Activated CD4-positive, alpha-beta T cell treated with anti-CD3 and anti-CD28 coated beads, Interleukin-2, amount 10 ng/mL, durations not matched to agents 24 days and 14 days (primary cell): Measurements from ENCODE around the gene BBS1. TPM values are rescaled to one million over a fixed set of nuclear protein-coding genes. Genes with fewer than 3 reads are reported as not detected.
"Not testable (repeated sequence)": the region's sequence is repeated elsewhere in the genome, so short reads cannot be mapped to it uniquely, and the experiment has no call there.

Experiments used
- DNase-seq: peaks from one replicate; pipeline ENCODE4 v3.0.0; 2022
- H3K27ac Mint-ChIP-seq: one replicate; pipeline ENCODE4 v1.8.0; 2022; ENCODE audit warnings: mild to moderate bottlenecking, mixed read lengths
- H3K27me3 Mint-ChIP-seq: one replicate; pipeline ENCODE4 v1.8.0; 2022; ENCODE audit warnings: mixed read lengths
- H3K36me3 Mint-ChIP-seq: one replicate; pipeline ENCODE4 v1.8.0; 2022; ENCODE audit warnings: low read depth, mild to moderate bottlenecking, mixed read lengths
- H3K4me1 Mint-ChIP-seq: one replicate; pipeline ENCODE4 v1.8.0; 2021; ENCODE audit warnings: mixed read lengths
- H3K4me3 Mint-ChIP-seq: one replicate; pipeline ENCODE4 v1.8.0; 2022; ENCODE audit warnings: mild to moderate bottlenecking, moderate library complexity, mixed read lengths
- H3K9me3 Mint-ChIP-seq: one replicate; pipeline ENCODE4 v1.8.0; 2021; ENCODE audit warnings: mixed read lengths
- intact Hi-C: fragments of 100-400 bp; cut with micrococcal nuclease; formaldehyde crosslinking; loops from one replicate; pipeline ENCODE4 v1.15.1; 2023
- total RNA-seq: library from RNA; stranded (reverse); gene quantifications from 2 replicates; pipeline ENCODE4 v1.2.3, GENCODE V29; 2022

BBS1 gene
- total RNA-seq, 1 donor from 2014 or later, result 17.6 TPM

- Mint-ChIP-seq H3K36me3 (peaks cover 22% of the 10 kb centered on the region), H3K27me3 (peaks cover 11% of the 10 kb centered on the region), H3K4me3 (peak overlapping the region; percentile 89), H3K27ac (peak overlapping the region; percentile 80), H3K4me1 (peaks cover 17% of the 10 kb centered on the region)
- DNase-seq, H3K9me3 Mint-ChIP-seq, intact Hi-C loops: not testable (repeated sequence)
Observed at GRCh38 chr11:66544952-66545351, 34.5 kb downstream of the BBS1 start.

DNA sequence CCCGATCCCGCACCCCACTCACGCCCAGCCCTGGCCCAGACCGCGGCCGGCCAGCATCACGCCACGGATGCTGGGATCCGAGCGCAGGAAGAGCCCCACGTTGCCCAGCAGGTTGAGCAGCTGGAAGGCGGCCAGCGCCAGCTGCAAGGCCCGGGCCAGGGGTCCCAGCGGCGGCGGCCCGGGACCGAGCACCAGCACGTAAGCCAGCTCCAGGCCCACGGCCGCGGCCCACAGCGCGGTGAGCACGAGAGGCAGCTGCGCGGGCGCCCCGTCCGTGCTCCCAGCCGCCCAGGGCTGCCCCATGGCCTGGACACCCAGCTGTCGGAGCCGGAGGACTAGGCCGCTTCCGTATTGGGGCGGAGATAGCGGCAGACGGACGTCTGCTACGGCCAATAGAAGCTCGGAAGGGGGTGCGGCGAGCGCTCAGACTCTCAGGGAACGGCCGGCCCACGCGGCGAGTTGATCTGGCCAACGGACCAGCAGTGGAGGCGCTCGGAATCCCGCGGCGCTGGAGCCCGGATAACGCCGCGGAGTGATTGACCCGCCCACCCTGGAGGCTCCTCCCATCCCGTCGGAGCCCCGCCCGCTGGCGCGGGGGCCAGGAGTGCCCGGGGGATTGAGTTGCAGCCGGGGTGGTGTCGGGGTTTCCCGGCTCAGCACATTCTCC lies 35.4 kb downstream of the BBS1 start, which contains the start of gene ZDHHC24:
Gene ZDHHC24, minus strand, starts transcription at position 348 of the 667 bp plus-strand sequence. Its CDS starts 45 bp downstream, at position 303.
- intact Hi-C loops, result loop anchor here (1.0 to 2.0 kb wide), 4 partner anchors 36 to 132 kb away; partner anchors contain the start of genes BBS1, CCDC87, CCS and DPP3
- H3K36me3 Mint-ChIP-seq, result peaks cover 20% of the 10 kb centered on the region
- peak; percentile 97 for DNase-seq
- H3K4me3 Mint-ChIP-seq, result peak within 1 kb of the TSS; percentile 89
- peaks cover 13% of the 10 kb centered on the region for H3K27me3 Mint-ChIP-seq
- H3K27ac Mint-ChIP-seq, result peak within 1 kb of the TSS; percentile 80
- H3K9me3 Mint-ChIP-seq, result no peaks in the 10 kb centered on the region
- H3K4me1 Mint-ChIP-seq, result peaks cover 17% of the 10 kb centered on the region

DNA sequence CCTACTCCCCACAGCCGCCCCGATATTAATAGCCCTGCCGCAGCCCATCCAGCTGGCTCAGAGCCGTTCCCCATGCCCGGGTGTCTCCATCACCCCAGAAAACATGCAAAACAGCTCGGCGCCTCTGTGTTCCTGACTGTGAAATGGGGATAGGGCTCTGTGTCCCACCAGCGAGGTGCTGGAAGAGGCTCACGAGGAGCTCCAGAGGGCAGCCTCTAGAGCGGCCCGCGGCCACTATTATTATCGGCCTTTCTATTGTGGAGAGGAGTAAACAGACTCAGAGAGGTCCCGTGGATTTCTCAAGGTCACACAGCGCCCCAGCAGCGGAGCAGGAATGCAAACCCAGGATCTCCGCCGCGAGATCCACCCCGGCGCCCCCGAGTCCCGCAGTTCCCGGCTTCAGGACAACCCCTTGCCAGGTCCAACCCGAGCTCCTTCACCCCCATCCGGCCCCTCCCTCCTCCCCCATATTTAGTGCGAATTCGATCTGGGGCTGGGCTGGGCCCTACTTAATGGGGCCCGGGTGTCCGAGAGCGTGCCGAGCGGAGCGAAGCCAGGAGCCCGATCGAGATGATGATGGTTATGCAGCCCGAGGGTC lies 36.0 kb downstream of the BBS1 start, which contains the start of gene ACTN3:
Gene ACTN3, plus strand, starts transcription at position 536 of the 598 bp plus-strand sequence. Its CDS starts 35 bp downstream, at position 571.
- Mint-ChIP-seq H3K27ac (peak within 1 kb of the TSS; percentile 79), H3K27me3 (peaks cover 13% of the 10 kb centered on the region), H3K4me1 (peaks cover 17% of the 10 kb centered on the region)

DNA sequence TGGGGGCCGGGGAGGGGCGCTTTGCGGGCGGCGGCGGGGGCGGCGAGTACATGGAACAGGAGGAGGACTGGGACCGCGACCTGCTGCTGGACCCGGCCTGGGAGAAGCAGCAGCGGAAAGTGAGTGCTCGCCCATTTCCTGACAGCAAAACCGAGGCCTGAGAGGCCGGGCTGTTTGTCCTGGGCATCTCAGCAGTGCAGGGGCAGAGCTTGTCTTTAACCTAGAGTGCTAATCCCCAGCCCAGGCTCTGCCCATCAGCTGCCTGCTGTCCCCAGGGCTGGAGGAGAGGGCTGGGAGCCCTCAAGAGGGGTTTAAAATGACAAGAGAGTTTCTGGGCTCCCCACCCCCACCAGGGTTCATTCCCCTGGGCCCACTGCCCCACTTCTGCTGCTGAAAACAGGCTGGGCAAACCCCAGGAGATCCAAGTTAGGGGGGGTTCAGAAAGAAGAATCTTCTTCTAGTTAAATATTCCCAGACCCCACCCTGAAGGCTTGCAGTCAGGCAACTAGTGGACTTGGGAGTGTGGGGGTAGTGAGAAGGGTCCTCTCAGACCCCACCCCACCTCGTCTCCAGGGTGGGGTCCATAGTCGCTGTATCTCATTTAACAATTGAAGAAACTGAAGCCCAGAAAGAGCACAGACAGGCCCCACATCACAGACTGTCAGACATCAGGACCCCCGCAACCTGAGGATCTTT lies 36.7 kb downstream of the BBS1 start:
- intact Hi-C loops, result loop anchor here (1.0 to 2.0 kb wide), 4 partner anchors 37 to 131 kb away; partner anchors contain the start of genes BBS1, CCDC87, CCS and DPP3
- Mint-ChIP-seq H3K27me3 (peaks cover 13% of the 10 kb centered on the region), H3K4me3 (peak overlapping the region; percentile 89), H3K36me3 (peaks cover 10% of the 10 kb centered on the region), H3K9me3 (no peaks in the 10 kb centered on the region), H3K27ac (no peak overlapping the region), H3K4me1 (peaks cover 17% of the 10 kb centered on the region)
- peak; percentile 61 for DNase-seq

More for the DNA sequence above, 36.0 kb downstream of the BBS1 start, which contains the start of gene ACTN3:
- Mint-ChIP-seq H3K4me3 (peak within 1 kb of the TSS; percentile 89), H3K9me3 (no peaks in the 10 kb centered on the region), H3K36me3 (peaks cover 16% of the 10 kb centered on the region)
- no peak for DNase-seq
- intact Hi-C loops, result loop anchor here (1.0 to 2.0 kb wide), 4 partner anchors 36 to 132 kb away; partner anchors contain the start of genes BBS1, CCDC87, CCS and DPP3

DNA sequence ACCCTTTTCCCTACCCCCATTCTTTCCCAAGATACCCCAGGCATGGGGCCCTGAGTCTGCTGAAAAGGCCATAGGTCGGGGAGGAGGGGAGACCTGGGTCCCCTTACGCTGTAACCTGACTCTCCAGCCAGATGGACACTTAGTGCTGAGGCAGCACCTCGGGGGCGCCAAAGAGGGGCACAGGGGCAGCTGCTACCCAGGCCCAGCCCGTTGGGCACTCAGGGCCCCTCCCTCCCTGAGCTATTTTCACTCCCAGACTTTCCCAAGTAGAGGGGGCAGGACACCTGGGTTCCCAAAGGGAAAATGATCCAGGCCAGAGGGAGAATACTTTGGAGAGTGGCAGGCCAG lies 37.2 kb downstream of the BBS1 start:
- H3K27me3 Mint-ChIP-seq, result peaks cover 13% of the 10 kb centered on the region
- intact Hi-C loops, result loop anchor here (2.0 kb wide), 1 partner anchor 45 kb away; the partner anchor contains the start of genes CCDC87 and CCS

GRCh38 chr11:66548041-66548440 lies 37.6 kb downstream of the BBS1 start:
- H3K36me3 Mint-ChIP-seq, result peaks cover 4% of the 10 kb centered on the region
- peaks cover 13% of the 10 kb centered on the region for H3K27me3 Mint-ChIP-seq
- H3K4me1 Mint-ChIP-seq, result peaks cover 15% of the 10 kb centered on the region
- H3K27ac Mint-ChIP-seq, result no peak overlapping the region
- no peaks in the 10 kb centered on the region for H3K9me3 Mint-ChIP-seq
- no peak for DNase-seq
- intact Hi-C loops, result no loop called here
- no peak overlapping the region for H3K4me3 Mint-ChIP-seq

More for the DNA sequence above, 37.2 kb downstream of the BBS1 start:
- Mint-ChIP-seq H3K4me3 (no peak overlapping the region), H3K36me3 (peaks cover 5% of the 10 kb centered on the region), H3K9me3 (no peaks in the 10 kb centered on the region), H3K27ac (no peak overlapping the region), H3K4me1 (peaks cover 15% of the 10 kb centered on the region)
- DNase-seq, result no peak

GRCh38 chr11:66548774-66549630 lies 38.6 kb downstream of the BBS1 start:
- H3K9me3 Mint-ChIP-seq, result no peaks in the 10 kb centered on the region
- no peaks in the 10 kb centered on the region for H3K36me3 Mint-ChIP-seq
- no peak overlapping the region for H3K27ac Mint-ChIP-seq
- no peak for DNase-seq
- H3K4me1 Mint-ChIP-seq, result peaks cover 10% of the 10 kb centered on the region
- intact Hi-C loops, result no loop called here
- no peak overlapping the region for H3K4me3 Mint-ChIP-seq
- peaks cover 13% of the 10 kb centered on the region for H3K27me3 Mint-ChIP-seq

DNA sequence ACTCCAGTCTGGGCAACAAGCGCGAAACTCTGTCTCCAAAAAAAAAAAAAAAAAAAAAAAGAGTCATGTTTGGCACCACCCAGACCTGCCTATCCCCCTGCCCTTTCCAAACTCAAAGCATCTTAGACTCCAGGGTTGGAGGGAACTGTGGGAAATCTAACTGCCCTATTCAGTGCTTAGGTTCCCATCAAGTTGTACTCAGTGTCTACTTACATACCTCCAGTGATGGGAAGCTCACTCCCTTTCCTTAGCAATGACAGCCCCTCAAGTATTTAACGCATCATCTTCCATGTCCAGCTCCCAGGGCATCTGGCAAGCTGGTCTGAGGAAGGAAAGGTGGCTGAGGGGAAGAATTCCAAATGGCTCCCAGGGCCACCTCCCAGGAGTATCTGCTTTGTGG lies 39.3 kb downstream of the BBS1 start:
- H3K9me3 Mint-ChIP-seq, result no peaks in the 10 kb centered on the region
- peaks cover 13% of the 10 kb centered on the region for H3K27me3 Mint-ChIP-seq
- no peaks in the 10 kb centered on the region for H3K36me3 Mint-ChIP-seq
- no peak overlapping the region for H3K27ac Mint-ChIP-seq
- H3K4me3 Mint-ChIP-seq, result no peak overlapping the region
- intact Hi-C loops, result no loop called here
- peaks cover 5% of the 10 kb centered on the region for H3K4me1 Mint-ChIP-seq
- no peak for DNase-seq

- Mint-ChIP-seq H3K4me1 (peaks cover 2% of the 10 kb centered on the region), H3K4me3 (no peak overlapping the region), H3K9me3 (no peaks in the 10 kb centered on the region), H3K27me3 (peaks cover 15% of the 10 kb centered on the region), H3K36me3 (no peaks in the 10 kb centered on the region), H3K27ac (no peak overlapping the region)
- intact Hi-C loops, result no loop called here
- no peak for DNase-seq
Observed at GRCh38 chr11:66550887-66551286, 40.5 kb downstream of the BBS1 start.

- H3K4me3 Mint-ChIP-seq, result no peak overlapping the region
- peaks cover 13% of the 10 kb centered on the region for H3K27me3 Mint-ChIP-seq
- no peaks in the 10 kb centered on the region for H3K36me3 Mint-ChIP-seq
- DNase-seq, result no peak
- intact Hi-C loops, result no loop called here
- H3K27ac Mint-ChIP-seq, result no peak overlapping the region
- H3K9me3 Mint-ChIP-seq, result no peaks in the 10 kb centered on the region
- H3K4me1 Mint-ChIP-seq, result peaks cover 3% of the 10 kb centered on the region
Observed at GRCh38 chr11:66554602-66555001, 44.2 kb downstream of the BBS1 start.

GRCh38 chr11:66555416-66555815 lies 45.0 kb downstream of the BBS1 start:
- H3K9me3 Mint-ChIP-seq, result no peaks in the 10 kb centered on the region

GRCh38 chr11:66556086-66556485 lies 45.7 kb downstream of the BBS1 start:
- Mint-ChIP-seq H3K9me3 (no peaks in the 10 kb centered on the region), H3K4me3 (no peak overlapping the region), H3K36me3 (no peaks in the 10 kb centered on the region), H3K4me1 (peaks cover 3% of the 10 kb centered on the region), H3K27me3 (peaks cover 9% of the 10 kb centered on the region), H3K27ac (no peak overlapping the region)
- intact Hi-C loops, result no loop called here
- no peak for DNase-seq

More at GRCh38 chr11:66555416-66555815, 45.0 kb downstream of the BBS1 start:
- no peak for DNase-seq
- H3K27ac Mint-ChIP-seq, result no peak overlapping the region
- H3K27me3 Mint-ChIP-seq, result peaks cover 9% of the 10 kb centered on the region
- no peaks in the 10 kb centered on the region for H3K36me3 Mint-ChIP-seq
- no peak overlapping the region for H3K4me3 Mint-ChIP-seq
- peaks cover 3% of the 10 kb centered on the region for H3K4me1 Mint-ChIP-seq
- intact Hi-C loops, result no loop called here

- Mint-ChIP-seq H3K36me3 (no peaks in the 10 kb centered on the region), H3K27me3 (peaks cover 9% of the 10 kb centered on the region), H3K4me1 (peaks cover 3% of the 10 kb centered on the region), H3K4me3 (no peak overlapping the region), H3K27ac (no peak overlapping the region), H3K9me3 (no peaks in the 10 kb centered on the region)
- intact Hi-C loops, result no loop called here
- DNase-seq, result no peak
Observed at GRCh38 chr11:66557733-66558326, 47.4 kb downstream of the BBS1 start.
